ENCODE data around the gene LRIG1. TPM values are rescaled to one million over a fixed set of nuclear protein-coding genes. Genes with fewer than 3 reads are reported as not detected.

Gene LRIG1
- total RNA-seq, 6 experiments from 2014 or later: 15.8 to 23.2 (median 17.8) TPM

DNA sequence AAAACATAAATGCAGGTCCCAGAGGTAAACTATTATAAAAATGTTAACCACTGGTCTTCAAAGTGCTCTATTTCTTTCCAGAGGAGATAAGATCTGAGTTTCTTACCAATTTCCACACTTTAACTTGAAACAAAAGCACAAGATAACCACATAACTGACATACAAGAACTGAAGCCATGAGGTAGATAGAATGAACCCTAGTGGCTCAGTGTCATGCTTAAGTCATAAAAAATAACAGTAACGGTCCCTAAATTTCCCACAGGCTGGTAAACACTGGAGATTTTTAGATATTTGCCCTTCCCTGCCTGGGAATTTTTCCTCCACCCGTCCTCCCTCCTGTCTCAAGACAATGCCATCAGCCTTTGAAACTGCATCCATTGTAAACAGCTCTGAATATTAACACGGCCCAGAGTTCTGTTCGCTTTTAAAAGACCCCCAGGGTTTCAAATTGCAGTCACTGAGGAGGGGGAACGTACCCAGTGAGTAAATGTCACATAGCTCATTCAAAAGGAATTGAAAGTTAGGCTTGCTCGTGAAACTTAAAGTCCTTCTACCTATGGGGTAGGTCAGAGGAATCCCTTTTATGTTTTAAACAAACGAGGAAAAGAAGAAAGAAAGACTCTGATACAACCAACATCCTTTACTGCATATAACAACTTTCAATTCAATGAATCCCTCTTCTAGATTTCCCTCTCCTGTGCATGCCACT, 5.7 kb downstream of the LRIG1 start:
- Histone ChIP-seq H3K4me1 (peaks cover 0 to 62% (median 14%) of the 10 kb centered on the region in 4 donors), H3K27ac (no peak overlapping the region), H3K27me3 (no peaks in the 10 kb centered on the region), H3K9me3 (no peaks in the 10 kb centered on the region), H3K4me3 (no peak overlapping the region), H3K36me3 (no peaks in the 10 kb centered on the region)
- TF ChIP-seq, protein P1, sequence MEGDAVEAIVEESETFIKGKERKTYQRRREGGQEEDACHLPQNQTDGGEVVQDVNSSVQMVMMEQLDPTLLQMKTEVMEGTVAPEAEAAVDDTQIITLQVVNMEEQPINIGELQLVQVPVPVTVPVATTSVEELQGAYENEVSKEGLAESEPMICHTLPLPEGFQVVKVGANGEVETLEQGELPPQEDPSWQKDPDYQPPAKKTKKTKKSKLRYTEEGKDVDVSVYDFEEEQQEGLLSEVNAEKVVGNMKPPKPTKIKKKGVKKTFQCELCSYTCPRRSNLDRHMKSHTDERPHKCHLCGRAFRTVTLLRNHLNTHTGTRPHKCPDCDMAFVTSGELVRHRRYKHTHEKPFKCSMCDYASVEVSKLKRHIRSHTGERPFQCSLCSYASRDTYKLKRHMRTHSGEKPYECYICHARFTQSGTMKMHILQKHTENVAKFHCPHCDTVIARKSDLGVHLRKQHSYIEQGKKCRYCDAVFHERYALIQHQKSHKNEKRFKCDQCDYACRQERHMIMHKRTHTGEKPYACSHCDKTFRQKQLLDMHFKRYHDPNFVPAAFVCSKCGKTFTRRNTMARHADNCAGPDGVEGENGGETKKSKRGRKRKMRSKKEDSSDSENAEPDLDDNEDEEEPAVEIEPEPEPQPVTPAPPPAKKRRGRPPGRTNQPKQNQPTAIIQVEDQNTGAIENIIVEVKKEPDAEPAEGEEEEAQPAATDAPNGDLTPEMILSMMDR (IDR thresholded peaks at IDR 0.05): no peak
- TF ChIP-seq POLR2A (IDR thresholded peaks at IDR 0.05): no peak
- no peak for DNase-seq
- 70% methylated on average over 7 of the region's 7 CpGs for WGBS (ENCODE audit: insufficient coverage, low coverage, low lambda C conversion rate, missing lambda C conversion rate)
- no peak for ATAC-seq
- intact Hi-C loops (cut with DNase I): no loop called here

DNA sequence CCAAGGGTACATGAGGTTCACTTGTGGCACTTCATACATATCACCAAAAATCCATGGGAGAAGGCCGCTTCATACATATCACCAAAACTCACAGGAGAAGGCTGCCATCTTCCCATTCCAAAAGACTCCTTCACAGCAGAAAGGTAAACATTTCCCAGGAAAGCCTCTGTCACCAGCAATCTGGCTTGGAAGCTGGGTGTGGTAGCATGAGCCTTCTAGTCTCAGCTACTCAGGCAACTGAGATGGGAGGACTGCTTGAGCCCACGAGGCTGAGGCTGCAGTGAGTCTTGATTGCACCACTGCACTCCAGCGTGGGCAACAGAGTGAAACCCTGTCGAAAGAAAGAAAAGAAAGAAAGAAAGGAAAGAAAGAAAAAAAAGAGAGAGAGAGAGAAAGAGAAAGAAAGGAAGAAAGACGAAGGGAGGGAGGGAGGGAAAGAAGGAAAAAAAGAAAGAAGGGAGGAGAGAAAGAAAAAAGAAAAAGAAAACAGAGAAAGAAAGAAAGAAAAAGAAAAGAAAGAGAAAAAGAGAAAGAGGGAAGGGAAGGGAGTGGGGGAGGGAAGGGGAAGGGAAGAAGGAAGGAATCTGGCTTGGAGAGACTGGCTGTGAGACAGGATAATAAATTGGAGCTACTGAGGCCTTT, 7.2 kb downstream of the LRIG1 start:
- no peaks in the 10 kb centered on the region for H3K9me3 ChIP-seq
- DNase-seq (no peak), ATAC-seq (no peak)
- no peak overlapping the region for H3K4me3 ChIP-seq
- TF ChIP-seq, protein P1 (IDR thresholded peaks at IDR 0.05): no peak
- no peak for TF ChIP-seq POLR2A (IDR thresholded peaks at IDR 0.05)
- no peaks in the 10 kb centered on the region for H3K36me3 ChIP-seq
- 75% methylated on average over 5 of the region's 5 CpGs for WGBS (ENCODE audit: insufficient coverage, low coverage, low lambda C conversion rate, missing lambda C conversion rate)
- no peaks in the 10 kb centered on the region for H3K27me3 ChIP-seq
- H3K27ac ChIP-seq: no peak overlapping the region
- intact Hi-C loops (cut with DNase I): no loop called here
- H3K4me1 ChIP-seq: peaks cover 0 to 64% (median 15%) of the 10 kb centered on the region in 4 donors

DNA sequence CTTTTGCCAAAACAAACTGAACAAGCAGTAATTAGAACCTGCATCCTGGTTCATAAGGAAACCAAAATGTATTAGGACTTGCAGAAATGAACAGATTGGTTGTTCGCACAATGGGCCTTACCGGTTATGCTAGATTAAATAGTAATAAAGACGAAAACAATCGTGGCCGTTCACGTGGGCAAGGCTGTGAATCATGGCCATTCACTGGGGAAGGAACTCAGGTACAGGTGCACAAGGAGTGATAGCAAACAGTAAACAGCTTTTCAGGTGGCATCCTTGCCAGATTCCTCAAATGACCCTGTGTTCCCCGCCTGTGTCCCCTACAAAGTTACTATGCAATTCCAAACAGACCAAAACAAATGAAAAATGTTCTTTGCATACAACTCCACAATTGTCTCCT, 8.2 kb downstream of the LRIG1 start:
- intact Hi-C loops (cut with DNase I): no loop called here
- no peaks in the 10 kb centered on the region for H3K36me3 ChIP-seq
- H3K9me3 ChIP-seq: no peaks in the 10 kb centered on the region
- H3K4me1 ChIP-seq: peaks cover 0 to 55% (median 15%) of the 10 kb centered on the region in 4 donors
- H3K27me3 ChIP-seq: no peaks in the 10 kb centered on the region
- no peak for TF ChIP-seq POLR2A (IDR thresholded peaks at IDR 0.05)
- TF ChIP-seq, protein P1 (IDR thresholded peaks at IDR 0.05): no peak
- 54% methylated on average over 7 of the region's 7 CpGs for WGBS (ENCODE audit: insufficient coverage, low coverage, low lambda C conversion rate, missing lambda C conversion rate)
- H3K27ac ChIP-seq: no peak overlapping the region
- peak in 2 of 4 donors; percentile 33 to 53 for ATAC-seq
- no peak overlapping the region for H3K4me3 ChIP-seq
- DNase-seq: no peak

DNA sequence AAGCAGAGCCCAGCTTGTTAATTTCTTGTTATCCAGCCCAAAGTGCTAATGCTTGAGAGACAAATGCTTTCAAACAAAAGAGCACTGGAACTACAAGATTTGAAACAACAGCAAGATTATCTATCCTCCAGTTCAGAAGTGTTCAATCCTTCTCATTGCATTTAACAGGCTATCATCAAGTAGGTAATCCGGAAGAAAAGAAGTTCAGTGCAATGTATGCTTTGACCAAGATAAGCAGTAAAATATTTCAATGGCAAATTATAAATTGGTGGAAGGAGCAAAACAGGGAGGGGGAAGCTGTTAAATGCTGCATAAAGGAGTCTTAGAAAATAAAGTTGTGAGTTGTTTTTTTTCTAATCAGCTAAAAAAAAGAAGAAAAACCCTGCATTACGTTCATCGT, 8.8 kb downstream of the LRIG1 start:
- Histone ChIP-seq H3K9me3 (no peaks in the 10 kb centered on the region), H3K4me3 (no peak overlapping the region), H3K27me3 (no peaks in the 10 kb centered on the region), H3K4me1 (peaks cover 0 to 49% (median 15%) of the 10 kb centered on the region in 4 donors), H3K36me3 (no peaks in the 10 kb centered on the region), H3K27ac (no peak overlapping the region)
- intact Hi-C loops (cut with DNase I): no loop called here
- DNase-seq: no peak
- ATAC-seq: no peak
- TF ChIP-seq, protein P1 (IDR thresholded peaks at IDR 0.05): no peak
- 76% methylated on average over 3 of the region's 3 CpGs for WGBS (ENCODE audit: insufficient coverage, low coverage, low lambda C conversion rate, missing lambda C conversion rate)
